ENCODE measurements around the gene SRRM1.

Gene SRRM1, protein sequence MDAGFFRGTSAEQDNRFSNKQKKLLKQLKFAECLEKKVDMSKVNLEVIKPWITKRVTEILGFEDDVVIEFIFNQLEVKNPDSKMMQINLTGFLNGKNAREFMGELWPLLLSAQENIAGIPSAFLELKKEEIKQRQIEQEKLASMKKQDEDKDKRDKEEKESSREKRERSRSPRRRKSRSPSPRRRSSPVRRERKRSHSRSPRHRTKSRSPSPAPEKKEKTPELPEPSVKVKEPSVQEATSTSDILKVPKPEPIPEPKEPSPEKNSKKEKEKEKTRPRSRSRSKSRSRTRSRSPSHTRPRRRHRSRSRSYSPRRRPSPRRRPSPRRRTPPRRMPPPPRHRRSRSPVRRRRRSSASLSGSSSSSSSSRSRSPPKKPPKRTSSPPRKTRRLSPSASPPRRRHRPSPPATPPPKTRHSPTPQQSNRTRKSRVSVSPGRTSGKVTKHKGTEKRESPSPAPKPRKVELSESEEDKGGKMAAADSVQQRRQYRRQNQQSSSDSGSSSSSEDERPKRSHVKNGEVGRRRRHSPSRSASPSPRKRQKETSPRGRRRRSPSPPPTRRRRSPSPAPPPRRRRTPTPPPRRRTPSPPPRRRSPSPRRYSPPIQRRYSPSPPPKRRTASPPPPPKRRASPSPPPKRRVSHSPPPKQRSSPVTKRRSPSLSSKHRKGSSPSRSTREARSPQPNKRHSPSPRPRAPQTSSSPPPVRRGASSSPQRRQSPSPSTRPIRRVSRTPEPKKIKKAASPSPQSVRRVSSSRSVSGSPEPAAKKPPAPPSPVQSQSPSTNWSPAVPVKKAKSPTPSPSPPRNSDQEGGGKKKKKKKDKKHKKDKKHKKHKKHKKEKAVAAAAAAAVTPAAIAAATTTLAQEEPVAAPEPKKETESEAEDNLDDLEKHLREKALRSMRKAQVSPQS

GRCh38 chr1:24642481-24643362, at the start of gene SRRM1:
TSS of gene SRRM1 (plus strand) at chr1:24643302. CDS start at chr1:24643327, 25 bp downstream.
- DNase-seq: peak; percentile 99

- no peak for DNase-seq
These were observed 48.8 kb upstream of the SRRM1 start for GRCh38 chr1:24594328-24594598.

GRCh38 chr1:24596401-24596880, 46.7 kb upstream of the SRRM1 start:
- DNase-seq: no peak

GRCh38 chr1:24599265-24599664, 43.8 kb upstream of the SRRM1 start:
- DNase-seq: no peak

- no peak for DNase-seq
These were observed 42.6 kb upstream of the SRRM1 start for GRCh38 chr1:24600551-24600950.

- no peak for DNase-seq
These were observed 37.4 kb upstream of the SRRM1 start for GRCh38 chr1:24605534-24606295.

- no peak for DNase-seq
These were observed 36.9 kb upstream of the SRRM1 start for GRCh38 chr1:24606296-24606605.

DNA sequence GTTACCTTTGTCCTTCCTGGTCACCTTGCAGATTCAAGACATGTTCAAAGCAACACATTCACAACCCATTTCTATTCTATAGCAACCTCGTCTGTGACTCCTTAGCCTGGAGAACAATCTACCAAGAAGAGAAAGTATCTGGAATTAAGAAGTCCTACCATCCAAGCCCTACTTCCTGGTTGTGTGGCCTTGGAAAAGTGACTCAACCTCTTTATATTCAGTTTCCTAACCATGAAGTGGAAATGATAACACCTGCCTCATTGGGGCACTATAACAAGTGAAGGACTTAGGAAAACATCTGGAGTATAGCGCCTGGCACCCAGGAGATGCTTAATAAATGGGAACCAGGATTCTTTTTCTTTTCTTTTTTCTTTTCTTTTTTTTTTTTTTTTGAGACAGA, 36.5 kb upstream of the SRRM1 start:
- DNase-seq: no peak

DNA sequence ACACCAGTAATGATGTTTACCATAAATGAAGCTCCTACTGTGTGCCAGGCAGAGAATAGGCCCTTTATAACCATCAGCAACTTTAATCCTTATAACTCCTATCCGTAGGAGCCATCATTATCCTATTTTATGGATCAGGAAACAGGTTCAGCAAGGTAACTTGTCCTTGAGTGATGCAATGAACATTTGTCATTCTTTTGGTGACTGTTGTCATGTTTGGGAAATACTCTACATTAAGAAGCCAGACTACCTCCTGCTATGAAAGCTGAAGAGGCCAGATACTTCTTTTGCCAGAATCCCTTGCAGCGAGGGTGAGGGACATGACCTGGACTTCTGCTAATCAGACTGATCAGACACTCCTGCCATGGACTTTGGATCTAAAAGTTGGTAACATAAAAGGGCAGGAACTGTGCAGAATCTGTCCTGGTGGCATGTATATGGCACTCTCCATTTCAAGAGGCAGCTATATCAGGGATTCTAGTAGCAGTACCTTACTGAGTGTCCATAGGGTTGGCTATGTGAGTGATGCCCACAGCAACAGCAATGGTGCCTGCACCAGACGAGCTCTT, 33.1 kb upstream of the SRRM1 start:
- DNase-seq: no peak

DNA sequence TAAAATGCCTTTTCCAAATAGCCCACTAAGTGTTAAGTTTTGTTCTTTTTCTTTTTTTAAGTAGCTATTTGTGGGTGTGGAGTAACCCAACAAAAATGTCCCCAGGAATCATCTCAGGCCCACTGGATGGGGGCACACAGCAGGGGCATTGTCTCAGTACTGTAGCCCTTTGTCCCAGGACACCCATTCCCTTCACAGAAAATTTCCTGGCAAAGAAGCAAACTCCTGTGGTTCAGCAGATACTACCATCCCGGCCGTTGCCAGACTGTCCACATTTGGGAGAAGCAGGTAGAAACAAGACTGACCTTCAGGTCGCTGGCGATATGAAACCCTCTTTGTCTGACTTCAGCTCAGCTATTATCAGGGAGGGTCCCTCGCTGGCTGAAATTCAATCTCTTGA, 23.7 kb upstream of the SRRM1 start:
- DNase-seq: no peak

GRCh38 chr1:24620678-24621077, 22.4 kb upstream of the SRRM1 start:
- DNase-seq: no peak

GRCh38 chr1:24621121-24621520, 22.0 kb upstream of the SRRM1 start:
- DNase-seq: no peak

DNA sequence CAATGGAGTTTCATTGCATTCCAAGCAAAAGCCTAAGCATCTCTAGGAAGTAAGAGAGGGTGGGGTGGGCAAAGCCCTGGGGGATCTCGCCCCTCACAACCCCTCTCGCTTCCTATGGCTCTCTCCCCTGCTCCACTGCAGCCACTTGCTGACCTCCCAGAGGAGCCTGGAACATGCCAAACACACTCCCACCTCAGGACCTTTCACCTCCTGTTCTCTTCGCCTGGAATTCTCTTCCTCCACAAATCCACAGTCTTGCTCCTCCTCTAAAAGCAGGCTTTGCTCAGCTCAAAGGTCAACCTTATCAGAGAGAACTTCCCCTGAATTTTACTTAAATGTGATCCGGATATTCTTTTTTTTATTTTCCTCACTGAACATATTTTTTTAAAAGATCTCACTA, 20.9 kb upstream of the SRRM1 start:
- no peak for DNase-seq

- no peak for DNase-seq
These were observed 10.3 kb upstream of the SRRM1 start for GRCh38 chr1:24632832-24633175.

DNA sequence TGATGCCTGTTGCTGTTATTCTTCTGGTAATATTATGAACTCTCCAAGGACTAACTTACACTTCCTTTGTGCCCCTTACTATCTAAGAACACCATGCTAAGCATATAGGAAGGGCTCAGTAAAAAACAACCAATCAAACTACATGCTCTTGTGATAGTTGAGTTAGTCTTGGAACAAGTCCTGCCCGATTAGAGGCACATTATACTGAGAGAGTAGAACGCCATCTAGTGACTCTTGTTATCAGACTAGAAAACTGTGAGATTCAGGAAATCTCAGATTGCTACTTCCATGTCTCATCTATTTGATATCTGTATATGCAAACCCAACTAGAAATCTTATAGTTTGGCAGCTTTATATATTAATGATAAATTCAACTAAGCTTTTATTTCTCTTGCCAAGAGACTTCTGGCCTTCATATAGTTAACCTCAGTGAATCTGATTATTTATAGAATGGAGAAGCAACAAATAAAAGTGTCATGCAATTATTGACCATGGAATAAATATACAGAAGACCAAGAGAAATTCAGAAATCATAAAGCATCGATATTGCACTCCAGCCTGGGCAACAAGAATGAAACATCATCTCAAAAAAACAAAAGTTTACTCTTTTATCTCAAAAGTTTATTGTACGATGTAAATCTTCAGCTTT, 7.8 kb upstream of the SRRM1 start:
- DNase-seq: no peak

GRCh38 chr1:24636661-24637357, 6.3 kb upstream of the SRRM1 start:
- DNase-seq: no peak

DNA sequence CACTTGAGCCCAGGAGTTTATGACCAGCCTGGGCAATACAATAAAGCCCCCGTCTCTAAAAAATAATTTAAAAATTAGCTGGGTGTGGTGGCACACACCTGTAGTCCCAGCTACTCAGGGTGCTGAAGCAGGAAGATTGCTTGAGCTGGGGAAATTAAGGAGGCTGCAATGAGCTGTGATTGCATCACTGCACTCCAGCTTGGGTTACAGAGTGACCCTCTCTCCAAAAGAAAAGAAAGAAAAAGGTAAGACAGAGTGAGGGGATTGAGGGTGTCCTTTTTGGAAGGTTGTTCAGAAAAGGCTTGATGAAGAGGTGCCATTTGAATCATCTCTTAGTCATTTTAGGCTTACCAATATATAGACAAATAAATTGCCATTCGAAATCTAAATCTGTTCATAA, 4.0 kb upstream of the SRRM1 start:
- DNase-seq: no peak

DNA sequence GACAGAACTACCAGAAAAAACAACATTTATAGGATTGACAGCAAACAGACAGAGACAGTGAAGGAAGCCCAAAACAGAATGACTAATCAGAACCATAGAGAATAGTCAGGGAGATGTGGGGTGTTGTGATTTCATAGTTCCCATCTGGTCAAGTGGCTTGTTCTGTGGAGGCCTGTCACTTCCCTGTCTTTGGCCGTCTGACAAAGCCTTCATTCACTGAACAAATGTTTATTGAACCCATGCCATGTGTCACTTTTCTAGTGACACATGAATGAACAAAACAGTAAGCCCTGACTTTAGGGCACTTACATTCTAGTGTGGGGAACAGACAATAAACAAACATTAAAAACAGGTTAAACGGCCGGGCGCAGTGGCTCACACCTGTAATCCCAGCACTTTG, 3.2 kb upstream of the SRRM1 start:
- DNase-seq: no peak

GRCh38 chr1:24640288-24640687, 2.8 kb upstream of the SRRM1 start:
- DNase-seq: no peak

- DNase-seq: peak; percentile 34
These were observed 1.4 kb upstream of the SRRM1 start for GRCh38 chr1:24641646-24642151.
